ENCODE data around the gene MYBPC3.

MYBPC3 gene

GRCh38 chr11:47359586-47359985 is 7.1 kb upstream of the MYBPC3 start:
- no peak for DNase-seq (ENCODE audit: low read depth in 2 of 2)
- TF ChIP-seq CTCF (IDR thresholded peaks at IDR 0.05; ENCODE audit: low read depth, low read length) = no peak
- H3K4me3 ChIP-seq (replicated peaks in 1 of 2; ENCODE audit: low read depth in 2 of 2, low read length in 2 of 2) = no peak overlapping the region

- no peak for DNase-seq (ENCODE audit: low read depth in 2 of 2)
- H3K4me3 ChIP-seq (replicated peaks in 1 of 2; ENCODE audit: low read depth in 2 of 2, low read length in 2 of 2) = no peak overlapping the region
- no peak for TF ChIP-seq CTCF (IDR thresholded peaks at IDR 0.05; ENCODE audit: low read depth, low read length)
Observed at GRCh38 chr11:47359162-47359561, 6.7 kb upstream of the MYBPC3 start.

- TF ChIP-seq CTCF (IDR thresholded peaks at IDR 0.05; ENCODE audit: low read depth, low read length) = no peak
- H3K4me3 ChIP-seq (replicated peaks in 1 of 2; ENCODE audit: low read depth in 2 of 2, low read length in 2 of 2) = no peak overlapping the region
- DNase-seq (ENCODE audit: low read depth in 2 of 2) = no peak
Observed at GRCh38 chr11:47358731-47359051, 6.2 kb upstream of the MYBPC3 start.

GRCh38 chr11:47357985-47358730 is 5.7 kb upstream of the MYBPC3 start:
- H3K4me3 ChIP-seq (replicated peaks in 1 of 2; ENCODE audit: low read depth in 2 of 2, low read length in 2 of 2) = no peak overlapping the region
- no peak for DNase-seq (ENCODE audit: low read depth in 2 of 2)
- no peak for TF ChIP-seq CTCF (IDR thresholded peaks at IDR 0.05; ENCODE audit: low read depth, low read length)

GRCh38 chr11:47356998-47357329 is 4.5 kb upstream of the MYBPC3 start:
- H3K4me3 ChIP-seq (replicated peaks in 1 of 2; ENCODE audit: low read depth in 2 of 2, low read length in 2 of 2) = no peak overlapping the region
- TF ChIP-seq CTCF (IDR thresholded peaks at IDR 0.05; ENCODE audit: low read depth, low read length) = no peak
- DNase-seq (ENCODE audit: low read depth in 2 of 2) = no peak

- TF ChIP-seq CTCF (IDR thresholded peaks at IDR 0.05; ENCODE audit: low read depth, low read length) = no peak
- no peak for DNase-seq (ENCODE audit: low read depth in 2 of 2)
- H3K4me3 ChIP-seq (replicated peaks in 1 of 2; ENCODE audit: low read depth in 2 of 2, low read length in 2 of 2) = no peak overlapping the region
Observed at GRCh38 chr11:47356129-47356997, 3.9 kb upstream of the MYBPC3 start.
